Sigmoid colon (tissue), 4 donors: Measurements from ENCODE around the gene AMOTL2.

ENCODE experiments used
- CTCF ChIP-seq, 4 experiments: fragments of 450-650 bp in 3 of 4; fragments of 200-600 bp in 1 of 4; IDR thresholded peaks; one replicate each; pipeline ENCODE4 v1.5.1; 2016 to 2019; ENCODE audit warnings: antibody characterized with exemption in 4 of 4, mild to moderate bottlenecking in 3 of 4, moderate library complexity in 2 of 4
- EP300 ChIP-seq, 4 donors: sonication (generic); formaldehyde crosslinking; IDR thresholded peaks; one replicate each; pipeline ENCODE4 v1.6.1; 2017; ENCODE audit warnings: antibody characterized with exemption in 4 of 4
- POLR2A ChIP-seq, 2 donors: fragments of 450-650 bp; IDR thresholded peaks; one replicate each; pipeline ENCODE4 v1.6.1; 2016; ENCODE audit warnings: antibody characterized with exemption in 2 of 2, mild to moderate bottlenecking in 2 of 2, moderate library complexity in 2 of 2
- POLR2AphosphoS5 ChIP-seq, 4 donors: sonication (generic); formaldehyde crosslinking; IDR thresholded peaks; one replicate each; pipeline ENCODE4 v1.6.1; 2017; ENCODE audit warnings: antibody characterized with exemption in 4 of 4

GRCh38 chr3:134306320-134306719 is 67.9 kb downstream of the AMOTL2 start:
- TF ChIP-seq CTCF (IDR thresholded peaks at IDR 0.05) (no peak), POLR2A (IDR thresholded peaks at IDR 0.05) (no peak), POLR2AphosphoS5 (IDR thresholded peaks at IDR 0.05) (no peak), EP300 (IDR thresholded peaks at IDR 0.05) (no peak)
